Stomach (tissue), 9 donors: ENCODE results near the gene ZZZ3. TPM values are rescaled to one million over a fixed set of nuclear protein-coding genes. Genes with fewer than 3 reads are reported as not detected.

Experiments used
- DNase-seq, 2 donors: peaks; one replicate each; pipeline versions ENCODE4 v3.0.0 to v3.0.0-alpha.2; 2013 to 2019
- H3K27ac ChIP-seq, 5 donors: fragments of 200-600 bp in 4 of 5; sonication (generic) in 4 of 5; one replicate each; pipeline ENCODE4 v1.5.1; 2013 to 2019; ENCODE audit warnings: mild to moderate bottlenecking in 1 of 5, moderate library complexity in 1 of 5
- H3K27me3 ChIP-seq, 3 donors: fragments of 200-600 bp; sonication (generic); one replicate each; pipeline ENCODE4 v1.5.1; 2017 to 2019; ENCODE audit warnings: mixed run types in 1 of 3
- H3K36me3 ChIP-seq, 4 donors: fragments of 200-600 bp; sonication (generic); 1 replicate in 3 of 4; 2 replicates in 1 of 4; pipeline ENCODE4 v1.5.1; 2016 to 2019
- H3K4me1 ChIP-seq, 4 donors: fragments of 200-600 bp; sonication (generic); one replicate each; pipeline ENCODE4 v1.5.1; 2016 to 2019
- H3K4me3 ChIP-seq, 4 donors: fragments of 200-600 bp; sonication (generic) in 3 of 4; one replicate each; pipeline ENCODE4 v1.5.1; 2016 to 2019; ENCODE audit warnings: mild to moderate bottlenecking in 1 of 4
- H3K9me3 ChIP-seq, 4 donors: fragments of 200-600 bp; sonication (generic); one replicate each; pipeline ENCODE4 v1.5.1; 2016 to 2019
- CTCF ChIP-seq, 7 experiments: fragments of 450-650 bp in 4 of 7; fragments of 200-600 bp in 3 of 7; sonication (generic) in 3 of 7; IDR thresholded peaks; one replicate each; pipeline ENCODE4 v1.5.1; 2016 to 2019; ENCODE audit warnings: antibody characterized with exemption in 7 of 7, control low read depth in 2 of 7, mild to moderate bottlenecking in 1 of 7
- EP300 ChIP-seq: sonication (generic); formaldehyde crosslinking; IDR thresholded peaks from one replicate; pipeline ENCODE4 v1.6.1; 2017; ENCODE audit warnings: antibody characterized with exemption
- POLR2A ChIP-seq, 4 donors: fragments of 450-650 bp; IDR thresholded peaks; one replicate each; pipeline ENCODE4 v1.6.1; 2016; ENCODE audit warnings: antibody characterized with exemption in 4 of 4, control low read depth in 2 of 4, mild to moderate bottlenecking in 1 of 4, moderate library complexity in 1 of 4
- POLR2AphosphoS5 ChIP-seq, 3 donors: sonication (generic); formaldehyde crosslinking; IDR thresholded peaks; one replicate each; pipeline ENCODE4 v1.6.1; 2016; ENCODE audit warnings: antibody characterized with exemption in 3 of 3
- WGBS, 5 donors: extraction: QIAGEN DNeasy Blood & Tissue Kit in 3 of 5; methylation state at CpG; one replicate each; pipeline versions ENCODE4 v1.1.5 to v1.1.7; 2013 to 2018; 5-methylcytosine and 5-hydroxymethylcytosine counted together
- intact Hi-C: fragments of 100-400 bp; cut with DNase I; formaldehyde crosslinking; loops from one replicate; pipeline ENCODE4 v1.15.1; 2023; ENCODE audit warnings: low total_unique reads
- polyA plus RNA-seq, 3 donors: library from polyadenylated mRNA; stranded (reverse); fragments of 200-250 nt; gene quantifications; one replicate each; pipeline ENCODE4 v1.2.3, GENCODE V29; 2013
- small RNA-seq, 4 donors: library from RNA; depleted of rRNA; stranded (forward); fragments of <200 nt; gene quantifications; one replicate each; pipeline ENCODE3, GENCODE V24; 2016
- total RNA-seq, 5 donors: library from RNA; depleted of rRNA; stranded (reverse); fragments of >200 nt; gene quantifications; one replicate each; pipeline versions ENCODE4 v1.1.0 to v1.2.3, GENCODE V29; 2014 to 2016
- donor health status: healthy with polysubstance abuse.
- donor health status: Bipolar disorder and iron deficiency.
- donor health status: healthy.

ZZZ3 gene
- total and polyA plus RNA-seq, 8 donors = 9.1 to 167 (median 39.5) TPM

- Histone ChIP-seq H3K4me1 (peaks cover 0 to 21% (median 6%) of the 10 kb centered on the region in 4 donors), H3K4me3 (no peak overlapping the region), H3K9me3 (no peaks in the 10 kb centered on the region), H3K36me3 (peaks cover 0 to 33% (median 19%) of the 10 kb centered on the region in 4 donors), H3K27ac (no peak overlapping the region), H3K27me3 (no peaks in the 10 kb centered on the region)
- 81 to 92% (median 86%) methylated on average over 4 of the region's 4 CpGs for WGBS, 5 donors
- DNase-seq = no peak
- TF ChIP-seq CTCF (IDR thresholded peaks at IDR 0.05) (no peak), POLR2AphosphoS5 (IDR thresholded peaks at IDR 0.05) (no peak), EP300 (no peak), POLR2A (IDR thresholded peaks at IDR 0.05) (no peak)
- intact Hi-C loops = no loop called here
Observed at GRCh38 chr1:77639557-77640069, 42.8 kb downstream of the ZZZ3 start.

- no peak overlapping the region for H3K27ac ChIP-seq
- intact Hi-C loops = no loop called here
- no peak overlapping the region for H3K4me3 ChIP-seq
- no peak for TF ChIP-seq CTCF (IDR thresholded peaks at IDR 0.05)
- no peak for TF ChIP-seq POLR2AphosphoS5 (IDR thresholded peaks at IDR 0.05)
- no peak for TF ChIP-seq POLR2A (IDR thresholded peaks at IDR 0.05)
- TF ChIP-seq EP300 = no peak
- H3K36me3 ChIP-seq = peaks cover 0 to 37% (median 20%) of the 10 kb centered on the region in 4 donors
- H3K4me1 ChIP-seq = peaks cover 0 to 21% (median 6%) of the 10 kb centered on the region in 4 donors
- 41 to 60% (median 54%) methylated on average over 3 of the region's 3 CpGs for WGBS, 5 donors
- DNase-seq = no peak
- no peaks in the 10 kb centered on the region for H3K9me3 ChIP-seq
- H3K27me3 ChIP-seq = no peaks in the 10 kb centered on the region
Observed at GRCh38 chr1:77639056-77639455, 43.4 kb downstream of the ZZZ3 start.

GRCh38 chr1:77636864-77637263, 45.6 kb downstream of the ZZZ3 start:
- Histone ChIP-seq H3K4me1 (peaks cover 0 to 21% (median 6%) of the 10 kb centered on the region in 4 donors), H3K27ac (no peak overlapping the region), H3K36me3 (peaks cover 6 to 57% (median 41%) of the 10 kb centered on the region in 4 donors), H3K9me3 (no peaks in the 10 kb centered on the region), H3K4me3 (no peak overlapping the region), H3K27me3 (no peaks in the 10 kb centered on the region)
- intact Hi-C loops = no loop called here
- no peak for DNase-seq
- TF ChIP-seq EP300 (no peak), POLR2AphosphoS5 (IDR thresholded peaks at IDR 0.05) (no peak), POLR2A (IDR thresholded peaks at IDR 0.05) (no peak), CTCF (IDR thresholded peaks at IDR 0.05) (no peak)
- 86 to 91% (median 88%) methylated on average over 4 of the region's 4 CpGs for WGBS, 5 donors

Small RNA genes within 50 kb of the gene (small RNA-seq; reads per million reads assigned to genes)
- 0 reads per million in 4 donors for gene RN7SL370P

Other genes starting within 250 kb of the ZZZ3 start
- gene USP33, start 77.2 kb upstream of the ZZZ3 start, total RNA-seq = 100 to 1,000 TPM in 2 of 5 donors, 10 to 100 TPM in 3; 51.8 to 174 (median 89.3) TPM
- 10 to 100 TPM; 17.3 to 19.1 (median 17.4) TPM for gene USP33, start 77.2 kb upstream of the ZZZ3 start, polyA plus RNA-seq
- 10 to 100 TPM in 3 of 5 donors, 1 to 10 TPM in 2; 6.4 to 40.6 (median 23.9) TPM for gene MIGA1, start 97.0 kb upstream of the ZZZ3 start, total RNA-seq
- gene MIGA1, start 97.0 kb upstream of the ZZZ3 start, polyA plus RNA-seq = 1 to 10 TPM; 1.6 to 3.1 (median 2.2) TPM
- gene NEXN, start 206.0 kb upstream of the ZZZ3 start, total RNA-seq = 10 to 100 TPM; 26.6 to 64.3 (median 45.9) TPM
- 10 to 100 TPM; 12.7 to 18.7 (median 15.5) TPM for gene NEXN, start 206.0 kb upstream of the ZZZ3 start, polyA plus RNA-seq